GM18909 (cell line): Measurements from ENCODE around the gene BCL2L13.

ENCODE experiments used
- ATAC-seq: cut with Tn5 transposase; IDR thresholded peaks from one replicate; pipeline ENCODE4 v1.9.1; 2021; ENCODE audit warnings: mild to moderate bottlenecking; ENCODE audit not compliant: unreplicated experiment, poor library complexity

Gene BCL2L13

GRCh38 chr22:17725500-17725796, 86.9 kb downstream of the BCL2L13 start:
- no peak for ATAC-seq

GRCh38 chr22:17726006-17726927, 87.7 kb downstream of the BCL2L13 start:
- ATAC-seq, result no peak

DNA sequence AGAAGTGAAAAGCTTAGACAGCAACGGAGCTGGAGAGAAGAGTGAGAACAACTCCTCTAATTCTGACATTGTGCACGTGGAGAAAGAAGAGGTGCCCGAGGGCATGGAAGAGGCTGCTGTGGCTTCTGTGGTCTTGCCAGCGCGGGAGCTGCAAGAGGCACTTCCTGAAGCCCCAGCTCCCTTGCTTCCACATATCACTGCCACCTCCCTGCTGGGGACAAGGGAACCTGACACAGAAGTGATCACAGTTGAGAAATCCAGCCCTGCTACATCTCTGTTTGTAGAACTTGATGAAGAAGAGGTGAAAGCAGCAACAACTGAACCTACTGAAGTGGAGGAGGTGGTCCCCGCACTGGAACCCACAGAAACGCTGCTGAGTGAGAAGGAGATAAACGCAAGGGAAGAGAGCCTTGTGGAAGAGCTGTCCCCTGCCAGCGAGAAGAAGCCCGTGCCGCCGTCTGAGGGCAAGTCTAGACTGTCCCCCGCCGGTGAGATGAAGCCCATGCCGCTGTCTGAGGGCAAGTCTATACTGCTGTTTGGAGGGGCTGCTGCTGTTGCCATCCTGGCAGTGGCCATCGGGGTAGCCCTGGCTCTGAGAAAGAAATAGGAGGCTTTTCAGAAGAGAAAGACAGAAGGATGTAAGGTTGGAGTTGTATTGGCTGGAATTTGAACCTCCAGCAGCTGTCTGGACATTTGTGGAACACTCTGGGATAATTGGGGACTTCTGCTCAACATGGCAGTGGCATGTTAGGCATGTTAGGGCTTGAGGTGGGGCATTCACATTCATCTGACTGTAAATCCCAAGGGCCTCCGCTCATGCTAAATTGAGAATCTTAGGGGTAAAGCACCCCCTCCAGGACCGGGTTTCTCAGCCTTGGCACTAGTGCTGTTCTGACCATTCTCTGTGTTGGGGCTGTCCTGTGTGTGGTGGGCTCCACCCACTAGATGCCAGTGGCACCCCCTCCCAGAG, 88.7 kb downstream of the BCL2L13 start:
- ATAC-seq, result no peak

- ATAC-seq, result no peak
These were observed 90.2 kb downstream of the BCL2L13 start for GRCh38 chr22:17728786-17729185.

- no peak for ATAC-seq
These were observed 91.0 kb downstream of the BCL2L13 start for GRCh38 chr22:17729561-17729960.

GRCh38 chr22:17732251-17732854, 93.8 kb downstream of the BCL2L13 start:
- no peak for ATAC-seq

DNA sequence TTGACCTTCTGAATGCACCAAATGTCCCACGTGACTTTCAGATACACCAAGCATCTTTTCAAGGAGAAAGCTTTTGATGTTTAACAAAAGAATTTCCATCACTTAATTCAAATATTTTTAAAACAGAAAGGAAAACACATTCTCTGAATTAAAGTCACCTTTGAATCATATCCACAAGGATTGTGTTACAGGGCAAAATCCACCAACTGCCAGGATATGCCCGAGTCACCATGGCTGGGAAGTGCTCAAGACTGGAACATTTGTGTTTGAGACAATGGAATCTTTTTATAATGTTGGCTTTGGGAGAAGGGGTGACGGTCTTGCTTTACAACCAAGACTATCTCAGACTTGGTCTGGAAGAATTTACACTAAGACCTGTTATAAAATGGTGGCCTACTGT, 94.9 kb downstream of the BCL2L13 start:
- ATAC-seq, result no peak

DNA sequence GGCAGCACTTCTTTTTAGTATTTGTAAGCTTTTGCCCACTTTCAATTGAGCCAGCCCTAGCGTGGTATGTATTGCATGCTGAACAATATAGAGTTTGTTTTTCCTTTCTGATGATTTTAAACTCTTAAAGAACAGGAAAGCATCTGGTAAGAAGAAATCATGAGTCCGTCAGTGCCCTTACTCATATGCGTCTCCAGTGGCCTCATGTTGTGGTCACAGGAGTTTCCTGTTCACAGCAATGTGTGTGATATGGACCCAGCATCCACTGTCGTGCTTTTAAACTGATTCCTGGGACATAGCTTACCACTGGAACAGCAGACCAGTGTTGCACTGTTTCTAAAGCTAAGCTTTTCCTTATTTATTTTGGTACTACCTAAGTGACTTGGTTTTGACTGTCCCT, 95.6 kb downstream of the BCL2L13 start:
- peak; percentile 47 for ATAC-seq

DNA sequence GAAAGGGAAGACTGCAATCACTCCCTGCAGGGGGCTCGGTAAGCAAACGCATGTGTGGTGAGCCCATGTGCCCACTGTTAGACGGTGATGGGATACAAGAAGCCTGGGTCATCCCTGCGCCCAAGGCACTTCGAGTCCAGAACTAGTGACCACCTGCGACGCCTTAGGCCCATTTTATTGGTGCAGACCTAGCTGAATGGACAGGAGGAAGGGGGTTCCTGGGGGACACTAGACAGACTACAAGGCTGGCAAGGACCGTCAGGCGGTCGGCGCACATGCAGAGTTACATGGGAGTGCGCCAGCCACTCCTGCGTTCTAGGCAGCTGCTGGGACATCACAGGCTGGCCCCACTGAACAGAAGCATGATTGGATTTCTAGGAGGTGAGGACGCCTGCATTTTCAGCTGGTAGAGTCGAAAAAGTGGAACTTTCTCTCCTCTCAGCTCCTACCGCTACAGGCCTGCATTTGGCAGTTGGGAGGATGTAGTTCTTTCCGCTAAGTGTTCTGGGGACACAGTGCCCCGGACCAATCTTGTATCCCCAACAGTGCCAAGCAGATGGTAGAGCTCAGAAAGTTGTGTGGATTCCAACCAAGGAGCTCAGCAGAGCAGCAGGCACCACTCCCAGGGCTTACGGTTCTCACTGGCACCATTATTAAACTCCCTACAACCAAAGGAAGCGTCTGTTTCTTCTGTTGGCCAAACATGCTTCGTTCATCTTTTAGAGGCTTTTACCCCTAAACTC, 100.0 kb downstream of the BCL2L13 start:
- ATAC-seq, result no peak

GRCh38 chr22:17739196-17739975, 100.8 kb downstream of the BCL2L13 start:
- ATAC-seq, result no peak

DNA sequence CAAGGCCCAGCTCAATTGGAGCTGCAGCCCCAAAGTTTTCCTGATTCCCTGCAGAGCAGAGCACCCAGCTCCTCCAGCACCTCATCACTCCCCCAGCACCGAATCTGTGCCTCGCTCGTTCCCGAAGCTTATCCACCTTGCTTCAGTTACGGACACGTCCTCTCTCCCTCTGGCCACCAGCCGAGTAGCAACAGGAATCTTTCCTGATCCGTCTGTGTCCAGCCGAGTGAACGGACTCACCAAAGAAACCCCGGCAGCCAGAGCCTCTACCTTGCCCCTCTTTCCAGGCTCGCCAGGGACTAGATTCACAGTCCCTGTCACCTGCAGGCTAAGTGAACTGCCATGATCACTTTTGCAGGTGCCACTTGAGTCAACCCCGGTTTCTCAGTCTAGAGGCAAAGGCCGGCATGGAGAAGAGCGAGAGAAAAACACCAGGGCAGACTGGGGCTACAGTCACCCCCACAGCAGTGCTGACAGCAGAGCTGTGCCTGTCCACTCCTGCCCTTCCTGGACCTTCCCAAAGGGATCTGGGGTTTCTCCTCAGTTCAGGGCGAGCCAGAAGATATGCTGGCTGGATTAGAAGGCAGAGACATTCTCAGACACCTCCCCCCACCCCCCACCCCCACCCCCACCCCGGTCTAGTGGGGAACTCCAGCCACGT, 103.4 kb downstream of the BCL2L13 start:
- ATAC-seq, result no peak

- no peak for ATAC-seq
These were observed 104.0 kb downstream of the BCL2L13 start for GRCh38 chr22:17742527-17742902.

GRCh38 chr22:17743661-17744411, 105.3 kb downstream of the BCL2L13 start:
- ATAC-seq, result no peak

DNA sequence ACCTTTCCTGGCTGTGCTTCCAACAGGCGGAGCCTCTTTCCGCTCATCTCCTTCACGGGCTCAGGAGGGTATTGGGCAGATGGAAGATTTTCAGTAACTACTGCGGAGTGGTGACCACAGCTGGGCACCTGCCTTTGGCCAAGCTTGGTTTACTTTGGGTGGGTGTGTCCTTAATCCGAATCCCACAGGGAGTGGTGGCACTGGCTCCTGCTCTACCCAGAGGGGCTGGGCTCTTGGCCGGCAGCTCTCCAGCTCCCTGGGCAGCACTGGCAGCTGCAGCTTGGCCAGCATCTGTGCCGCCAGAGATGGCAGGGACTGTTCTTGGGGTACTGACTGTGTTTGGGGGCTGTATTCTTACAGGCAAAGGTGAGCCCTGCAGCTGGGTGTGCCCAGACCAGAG, 105.9 kb downstream of the BCL2L13 start:
- no peak for ATAC-seq

DNA sequence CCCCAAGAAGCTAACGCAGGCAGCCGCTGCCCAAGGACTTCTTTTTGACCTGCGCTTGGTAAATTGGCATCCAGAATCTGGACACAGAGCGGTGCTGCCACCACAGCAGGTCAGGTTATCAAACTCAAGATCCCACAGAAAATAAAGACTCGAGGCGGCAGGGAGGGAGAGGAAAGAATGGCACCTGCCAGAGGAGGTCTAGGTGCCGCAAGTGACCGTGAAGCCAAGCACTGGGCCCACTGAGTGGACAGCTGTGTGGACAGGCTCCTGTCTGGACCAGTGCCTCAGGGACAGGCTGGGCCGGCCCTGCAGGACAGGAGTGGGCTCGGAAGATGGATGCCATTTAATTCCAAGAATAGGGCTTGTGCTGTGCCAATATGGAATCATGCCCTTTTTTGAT, 108.4 kb downstream of the BCL2L13 start:
- ATAC-seq, result no peak

DNA sequence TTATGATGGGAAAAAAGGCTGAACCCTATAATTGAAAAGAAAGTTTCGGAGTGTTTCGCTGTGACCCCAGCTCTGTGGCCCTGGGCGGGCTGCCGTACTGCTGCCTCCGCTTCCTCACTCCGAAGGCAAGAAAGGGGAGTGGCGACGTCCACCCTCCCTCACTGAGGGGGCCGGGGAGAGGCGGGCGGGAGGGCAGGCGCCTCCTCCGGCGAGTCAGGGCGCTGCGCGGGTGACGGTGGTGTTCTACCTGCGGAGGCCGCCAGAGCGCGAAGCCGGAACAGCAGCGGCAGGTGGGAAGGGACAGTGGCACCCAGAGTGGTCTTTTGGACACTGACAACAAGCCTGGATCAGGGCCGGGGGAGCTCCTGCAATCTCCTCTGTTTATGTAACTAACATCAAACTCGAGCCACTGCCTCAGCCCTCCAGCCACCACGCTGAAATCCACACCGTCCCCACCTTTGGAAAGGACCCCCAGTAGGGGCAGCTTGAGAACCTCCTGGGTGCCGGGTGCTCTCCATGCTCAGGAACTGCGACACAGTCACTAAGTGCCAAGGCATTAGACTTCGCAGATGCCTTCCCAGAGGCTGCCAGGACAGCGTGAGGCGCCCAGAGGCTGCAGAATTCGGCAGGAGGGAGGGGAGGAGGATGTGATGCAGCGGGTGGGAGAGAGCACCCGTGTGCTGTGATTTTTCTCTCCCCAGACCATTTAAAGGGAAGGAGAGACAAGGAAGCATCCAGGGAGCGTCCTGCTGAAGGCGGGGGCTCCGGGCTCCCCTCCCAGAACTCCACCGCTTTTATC, 110.2 kb downstream of the BCL2L13 start:
- no peak for ATAC-seq

DNA sequence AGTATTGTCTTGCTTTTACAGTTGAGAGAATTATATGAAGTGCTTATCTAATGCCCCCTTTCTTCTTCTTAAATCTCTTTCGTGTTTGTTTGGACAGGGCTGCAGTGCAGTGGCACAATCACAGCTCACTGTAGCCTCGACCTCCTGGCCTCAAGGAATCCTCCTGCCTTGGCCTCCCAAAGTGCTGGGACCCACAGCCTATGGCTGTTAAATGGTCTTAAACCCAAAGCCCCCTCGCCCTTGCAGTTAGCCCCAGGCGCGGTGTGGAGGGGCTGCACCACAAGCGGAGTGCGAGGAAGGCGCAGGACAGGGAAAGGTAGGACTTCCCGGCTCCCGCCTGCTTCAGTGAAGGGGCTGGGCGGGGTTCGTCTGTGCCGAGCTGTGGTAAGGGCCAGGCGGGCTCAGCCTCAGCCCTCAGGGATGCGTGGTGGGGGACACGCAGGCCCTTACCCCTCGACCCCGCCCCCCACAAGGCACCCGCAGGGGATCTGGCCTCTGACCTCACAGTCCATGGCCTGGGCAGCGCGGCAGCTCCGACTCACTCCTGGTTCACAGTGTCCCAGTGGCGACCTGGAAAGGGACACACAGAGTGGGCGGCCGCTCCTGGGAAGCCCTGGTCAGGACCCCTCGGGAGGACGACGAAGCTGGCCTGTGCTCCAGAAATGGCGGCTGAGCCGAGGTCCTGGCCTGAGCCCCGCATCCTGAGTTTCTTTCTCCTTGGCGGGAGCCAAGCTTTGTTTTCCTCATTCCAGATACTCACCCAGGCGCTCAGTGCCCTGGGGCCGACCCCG, 111.2 kb downstream of the BCL2L13 start:
- ATAC-seq, result no peak
